Measurements from ENCODE around the gene FAIM2. TPM values are rescaled to one million over a fixed set of nuclear protein-coding genes. Genes with fewer than 3 reads are reported as not detected.
"Not testable (repeated sequence)": the region's sequence is repeated elsewhere in the genome, so short reads cannot be mapped to it uniquely, and the experiment has no call there.

Gene FAIM2
- total RNA-seq, 2 donors from 2014 or later, result 0.05 to 0.68 TPM

GRCh38 chr12:49870501-49871262 is 33.0 kb downstream of the FAIM2 start:
- H3K27me3 Mint-ChIP-seq, result peaks cover 4% of the 10 kb centered on the region
- no peaks in the 10 kb centered on the region for H3K9me3 ChIP-seq (ENCODE audit: control insufficient read depth, low read length, poor library complexity, severe bottlenecking)
- no peak overlapping the region for H3K4me3 Mint-ChIP-seq
- no peak for DNase-seq
- no peak for ATAC-seq
- peaks cover 5% of the 10 kb centered on the region for H3K4me1 Mint-ChIP-seq
- H3K27ac Mint-ChIP-seq, result no peak overlapping the region
- H3K36me3 Mint-ChIP-seq (ENCODE audit: low read depth), result no peaks in the 10 kb centered on the region

GRCh38 chr12:49869816-49870500 is 33.7 kb downstream of the FAIM2 start:
- peaks cover 5% of the 10 kb centered on the region for H3K4me1 Mint-ChIP-seq
- H3K9me3 ChIP-seq (ENCODE audit: control insufficient read depth, low read length, poor library complexity, severe bottlenecking), result no peaks in the 10 kb centered on the region
- H3K4me3 Mint-ChIP-seq, result no peak overlapping the region
- DNase-seq (no peak), ATAC-seq (no peak)
- H3K36me3 Mint-ChIP-seq (ENCODE audit: low read depth), result no peaks in the 10 kb centered on the region
- H3K27ac Mint-ChIP-seq, result no peak overlapping the region
- H3K27me3 Mint-ChIP-seq, result peaks cover 5% of the 10 kb centered on the region

GRCh38 chr12:49868952-49869815 is 34.5 kb downstream of the FAIM2 start:
- no peak for ATAC-seq
- Mint-ChIP-seq H3K27me3 (peaks cover 12% of the 10 kb centered on the region), H3K27ac (no peak overlapping the region), H3K4me3 (no peak overlapping the region), H3K4me1 (peaks cover 5% of the 10 kb centered on the region), H3K36me3 (ENCODE audit: low read depth) (no peaks in the 10 kb centered on the region)
- H3K9me3 ChIP-seq (ENCODE audit: control insufficient read depth, low read length, poor library complexity, severe bottlenecking), result no peaks in the 10 kb centered on the region
- no peak for DNase-seq

DNA sequence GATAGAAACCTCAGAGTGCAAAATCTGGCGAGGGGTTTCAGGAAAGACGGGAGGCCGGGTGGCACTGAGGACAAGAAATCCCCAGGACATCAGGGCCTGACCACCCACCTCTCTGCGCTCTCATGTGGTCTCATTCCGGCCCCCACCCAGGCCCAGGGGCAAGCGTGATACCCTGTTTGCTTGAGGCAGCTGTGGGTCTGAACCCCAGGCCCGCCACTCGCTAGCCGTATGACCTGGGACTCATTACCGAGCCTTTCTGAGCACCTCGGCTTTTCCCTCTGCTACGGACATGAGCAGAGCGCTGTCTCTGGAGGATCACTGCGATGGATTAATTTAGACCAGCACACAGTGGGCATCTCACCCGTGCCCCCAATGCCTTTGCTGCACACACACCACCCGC is 35.3 kb downstream of the FAIM2 start:
- H3K9me3 ChIP-seq (ENCODE audit: control insufficient read depth, low read length, poor library complexity, severe bottlenecking), result no peaks in the 10 kb centered on the region
- DNase-seq, result no peak
- Mint-ChIP-seq H3K4me3 (no peak overlapping the region), H3K27me3 (peaks cover 17% of the 10 kb centered on the region), H3K27ac (no peak overlapping the region), H3K4me1 (peaks cover 5% of the 10 kb centered on the region), H3K36me3 (ENCODE audit: low read depth) (no peaks in the 10 kb centered on the region)
- ATAC-seq, result no peak

DNA sequence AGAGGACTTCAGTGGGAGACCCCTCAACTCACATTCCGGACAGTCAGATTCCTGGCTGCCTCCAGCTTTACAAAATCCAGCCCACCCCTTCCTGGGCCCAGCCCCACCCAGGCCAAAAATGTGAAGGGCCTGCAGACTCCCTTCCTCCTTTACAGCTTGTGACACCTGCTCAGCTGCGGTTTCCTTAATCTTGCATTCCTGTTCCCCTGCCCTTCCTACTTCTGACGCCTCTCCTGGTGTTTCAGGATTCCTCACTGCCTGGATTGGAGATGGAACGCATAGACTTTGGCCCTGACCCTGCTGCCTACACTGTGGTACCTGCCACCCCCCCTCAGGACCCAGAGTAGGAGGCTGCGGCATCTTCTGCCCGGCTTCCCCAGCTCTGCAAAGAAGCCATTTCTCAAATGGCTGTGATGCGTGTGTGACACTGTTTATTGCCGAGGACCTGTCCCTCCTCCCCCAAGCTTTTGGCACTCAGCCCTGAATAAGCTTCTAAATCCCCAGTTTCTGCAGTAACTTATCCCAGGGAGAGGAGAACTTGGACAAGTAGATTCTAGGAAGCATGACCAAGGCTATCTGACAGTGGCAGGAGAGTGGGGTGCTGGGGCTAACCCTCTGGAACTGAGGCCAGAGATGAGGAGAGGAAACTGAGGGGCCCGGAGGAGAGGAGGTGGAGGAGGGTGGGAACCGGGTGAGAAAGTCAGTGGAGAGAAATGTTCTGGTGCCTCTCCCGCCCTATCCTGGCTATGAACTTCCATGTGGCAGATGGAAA is 35.9 kb downstream of the FAIM2 start:
- H3K36me3 Mint-ChIP-seq (ENCODE audit: low read depth), result no peaks in the 10 kb centered on the region
- ATAC-seq (no peak), DNase-seq (no peak)
- H3K4me3 Mint-ChIP-seq, result no peak overlapping the region
- no peak overlapping the region for H3K27ac Mint-ChIP-seq
- peaks cover 5% of the 10 kb centered on the region for H3K4me1 Mint-ChIP-seq
- H3K27me3 Mint-ChIP-seq, result peaks cover 17% of the 10 kb centered on the region
- no peaks in the 10 kb centered on the region for H3K9me3 ChIP-seq (ENCODE audit: control insufficient read depth, low read length, poor library complexity, severe bottlenecking)

GRCh38 chr12:49866859-49867569 is 36.7 kb downstream of the FAIM2 start:
- H3K27me3 Mint-ChIP-seq, result peaks cover 17% of the 10 kb centered on the region
- H3K4me3 Mint-ChIP-seq, result no peak overlapping the region
- no peak overlapping the region for H3K27ac Mint-ChIP-seq
- peak; percentile 90 for ATAC-seq
- peak; percentile 55 to 72 (median 57) for DNase-seq
- no peaks in the 10 kb centered on the region for H3K9me3 ChIP-seq (ENCODE audit: control insufficient read depth, low read length, poor library complexity, severe bottlenecking)
- H3K4me1 Mint-ChIP-seq, result peaks cover 5% of the 10 kb centered on the region
- H3K36me3 Mint-ChIP-seq (ENCODE audit: low read depth), result no peaks in the 10 kb centered on the region

DNA sequence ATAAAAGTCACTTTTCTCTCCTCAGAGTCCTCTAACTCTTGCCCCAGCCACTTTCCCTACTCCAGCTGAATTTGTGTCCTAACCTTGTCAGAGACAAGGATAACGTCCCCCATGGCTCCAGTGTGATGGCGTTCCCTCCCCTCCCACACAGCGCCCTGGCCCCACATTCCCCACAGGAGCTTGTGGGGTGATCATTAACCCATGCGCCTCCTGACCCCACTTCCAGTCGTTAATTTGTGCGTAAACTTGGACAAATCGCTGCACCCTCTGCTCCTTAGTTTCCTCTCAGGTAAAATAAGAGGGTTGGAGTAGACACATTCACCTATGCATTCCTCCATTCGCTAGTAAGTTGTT is 37.9 kb downstream of the FAIM2 start:
- Mint-ChIP-seq H3K27me3 (peaks cover 17% of the 10 kb centered on the region), H3K36me3 (ENCODE audit: low read depth) (no peaks in the 10 kb centered on the region), H3K4me1 (peaks cover 5% of the 10 kb centered on the region), H3K27ac (no peak overlapping the region), H3K4me3 (no peak overlapping the region)
- ATAC-seq (no peak), DNase-seq (no peak)
- no peaks in the 10 kb centered on the region for H3K9me3 ChIP-seq (ENCODE audit: control insufficient read depth, low read length, poor library complexity, severe bottlenecking)

GRCh38 chr12:49865109-49865781 is 38.5 kb downstream of the FAIM2 start:
- Mint-ChIP-seq H3K4me1 (peaks cover 5% of the 10 kb centered on the region), H3K27me3 (peaks cover 17% of the 10 kb centered on the region), H3K36me3 (ENCODE audit: low read depth) (no peaks in the 10 kb centered on the region), H3K4me3 (no peak overlapping the region), H3K27ac (no peak overlapping the region)
- no peaks in the 10 kb centered on the region for H3K9me3 ChIP-seq (ENCODE audit: control insufficient read depth, low read length, poor library complexity, severe bottlenecking)
- ATAC-seq (no peak), DNase-seq (no peak)

GRCh38 chr12:49864798-49865090 is 39.0 kb downstream of the FAIM2 start:
- Mint-ChIP-seq H3K36me3 (ENCODE audit: low read depth) (peaks cover 2% of the 10 kb centered on the region), H3K4me3 (no peak overlapping the region), H3K4me1 (peaks cover 5% of the 10 kb centered on the region), H3K27ac (no peak overlapping the region), H3K27me3 (peaks cover 20% of the 10 kb centered on the region)
- DNase-seq (no peak), ATAC-seq (no peak)
- no peaks in the 10 kb centered on the region for H3K9me3 ChIP-seq (ENCODE audit: control insufficient read depth, low read length, poor library complexity, severe bottlenecking)

DNA sequence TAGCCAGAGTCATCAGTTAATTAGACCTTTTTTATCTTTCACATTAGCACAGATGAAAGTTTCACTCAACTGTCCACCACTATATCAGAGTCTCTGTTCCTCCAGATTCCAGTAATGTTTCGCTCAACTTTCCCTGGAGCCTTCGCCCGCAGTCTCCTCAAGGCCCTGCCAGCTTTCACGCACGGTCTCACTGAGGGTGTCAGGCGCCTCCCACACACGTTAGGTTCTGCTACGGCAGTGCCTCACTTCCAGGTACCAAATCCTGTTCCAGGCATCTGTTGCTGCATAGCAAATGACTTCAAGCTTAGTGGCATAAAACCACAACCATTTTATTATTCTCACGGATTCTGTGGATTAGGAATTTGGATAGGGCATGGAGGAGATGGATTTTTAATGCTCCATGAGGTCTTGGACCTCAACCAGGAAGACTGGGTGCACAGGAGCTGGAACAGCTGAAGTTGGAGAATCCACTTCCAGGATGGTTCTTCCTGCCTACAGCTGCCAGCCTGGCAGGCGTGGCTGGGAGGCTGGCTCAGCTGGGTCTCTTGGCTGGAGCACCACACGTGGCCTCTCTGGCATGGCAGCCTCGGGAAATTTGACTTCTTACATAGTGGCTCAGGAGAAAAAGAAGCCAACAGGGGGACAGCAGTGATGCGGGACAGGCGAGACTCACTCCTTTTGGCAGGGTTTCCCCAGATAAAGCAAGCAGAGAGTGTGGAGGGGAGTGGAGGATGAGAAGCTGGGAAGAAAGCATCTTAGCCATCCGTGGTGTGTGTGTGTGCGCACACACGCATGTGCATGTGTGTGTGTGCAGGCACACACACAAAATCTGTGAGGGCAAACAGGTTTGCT is 39.5 kb downstream of the FAIM2 start:
- no peak overlapping the region for H3K4me3 Mint-ChIP-seq
- no peak for ATAC-seq
- H3K36me3 Mint-ChIP-seq (ENCODE audit: low read depth), result peaks cover 3% of the 10 kb centered on the region
- peaks cover 5% of the 10 kb centered on the region for H3K4me1 Mint-ChIP-seq
- no peak for DNase-seq
- H3K27ac Mint-ChIP-seq, result no peak overlapping the region
- peaks cover 26% of the 10 kb centered on the region for H3K27me3 Mint-ChIP-seq
- no peaks in the 10 kb centered on the region for H3K9me3 ChIP-seq (ENCODE audit: control insufficient read depth, low read length, poor library complexity, severe bottlenecking)

GRCh38 chr12:49860921-49861320 is 42.8 kb downstream of the FAIM2 start:
- not testable (repeated sequence) for H3K4me3 Mint-ChIP-seq, DNase-seq

More at GRCh38 chr12:49860921-49861320, 42.8 kb downstream of the FAIM2 start:
- H3K36me3 Mint-ChIP-seq (ENCODE audit: low read depth); H3K9me3 ChIP-seq (ENCODE audit: control insufficient read depth, low read length, poor library complexity, severe bottlenecking); H3K4me1 Mint-ChIP-seq; ATAC-seq; H3K27ac Mint-ChIP-seq: not testable (repeated sequence)
- H3K27me3 Mint-ChIP-seq, result peaks cover 23% of the 10 kb centered on the region

Data from T-helper 17 cell (primary cell).